GDM1 (cell line): ENCODE data around the gene ZNF579.
"Not testable (repeated sequence)": the region's sequence is repeated elsewhere in the genome, so short reads cannot be mapped to it uniquely, and the experiment has no call there.

Experiments
- DNase-seq: peaks from one replicate; lab custom pipeline; 2025; lab: John Stamatoyannopoulos, UW

Gene ZNF579

DNA sequence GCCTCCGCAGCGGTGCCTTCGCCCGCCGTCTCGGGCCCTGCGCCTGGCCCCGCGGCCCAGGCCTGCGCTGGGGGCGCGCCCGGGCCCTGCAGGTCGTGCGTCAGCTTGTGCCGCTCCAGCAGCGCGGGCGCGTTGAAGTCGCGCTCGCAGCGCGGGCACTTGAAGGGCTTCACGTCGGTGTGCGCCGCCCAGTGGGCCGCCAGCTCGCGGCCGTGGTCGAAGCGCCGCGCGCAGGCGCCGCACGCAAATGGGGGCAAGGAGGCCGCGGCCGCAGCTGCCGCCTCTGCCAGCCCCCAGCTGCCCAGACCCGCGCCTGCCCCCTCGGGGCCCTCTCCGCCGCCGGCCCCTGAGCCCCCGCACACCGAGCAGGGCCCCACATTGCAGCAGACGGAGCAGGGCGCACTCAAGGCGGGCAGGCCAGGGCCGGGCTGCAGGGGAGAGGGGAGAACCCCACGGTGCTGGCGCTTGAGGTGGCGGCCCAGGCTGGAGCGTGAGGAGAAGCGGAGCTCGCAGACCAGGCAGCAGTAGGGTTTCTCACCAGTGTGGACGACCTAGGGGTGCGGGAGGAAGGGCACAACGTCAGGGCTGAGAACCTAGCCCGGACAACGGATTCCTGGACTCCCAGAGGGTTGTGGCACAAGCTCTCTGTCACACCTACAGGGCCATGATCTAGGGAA is 12.6 kb upstream of the ZNF579 start:
- no peak for DNase-seq

DNA sequence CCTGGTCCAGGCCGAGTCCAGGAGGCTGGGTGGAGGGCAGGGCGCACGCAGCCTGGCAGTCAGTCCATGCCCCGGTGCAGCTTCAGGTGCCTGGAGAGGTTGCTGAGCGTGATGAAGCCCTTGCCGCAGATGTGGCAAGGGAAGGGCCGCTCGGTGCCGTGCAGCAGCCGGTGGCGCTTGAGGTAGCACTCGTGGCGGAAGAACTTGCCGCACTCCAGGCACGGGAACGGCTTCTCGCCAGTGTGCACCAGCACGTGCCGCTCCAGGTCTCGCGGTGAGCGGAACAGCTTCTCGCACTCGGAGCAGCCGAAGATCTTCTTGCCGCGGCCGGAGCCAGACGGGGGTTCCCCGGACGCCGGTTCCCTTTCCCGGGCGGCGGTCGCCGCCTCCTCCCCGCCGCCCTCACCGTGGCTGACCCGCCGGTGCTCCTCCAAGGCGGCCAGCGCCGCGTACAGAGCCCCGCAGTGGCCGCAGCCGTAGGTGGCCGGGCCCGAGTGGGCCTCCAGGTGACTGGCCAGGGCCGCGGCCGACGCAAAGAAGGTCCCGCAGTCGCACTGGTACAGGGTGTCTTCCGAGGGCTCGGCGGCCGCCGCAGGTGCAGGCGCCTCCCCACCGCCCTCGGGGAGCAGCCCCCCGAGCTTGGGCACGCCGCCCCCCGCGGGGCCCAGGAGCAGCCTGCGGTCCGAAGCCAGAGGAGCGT is 11.9 kb upstream of the ZNF579 start:
- DNase-seq, result no peak

DNA sequence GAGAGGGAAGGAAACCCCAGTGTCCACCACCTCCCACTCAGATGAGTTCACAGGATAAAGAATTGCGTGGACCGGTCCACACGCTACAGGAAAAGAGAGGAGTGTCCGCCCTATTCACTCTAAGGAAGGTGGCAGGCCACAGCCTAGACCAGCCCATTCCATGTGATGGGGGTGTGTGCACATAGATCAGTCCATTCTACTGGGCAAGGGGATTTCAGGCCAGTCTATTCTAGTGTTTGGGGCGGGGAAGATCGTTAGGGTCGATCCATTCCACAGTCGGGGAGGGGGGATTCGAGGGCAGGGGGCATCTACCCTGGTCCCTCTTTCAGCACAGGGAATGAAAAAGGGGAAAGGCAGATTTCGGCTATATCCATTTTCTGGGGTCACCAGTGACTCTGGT is 10.9 kb upstream of the ZNF579 start:
- no peak for DNase-seq

DNA sequence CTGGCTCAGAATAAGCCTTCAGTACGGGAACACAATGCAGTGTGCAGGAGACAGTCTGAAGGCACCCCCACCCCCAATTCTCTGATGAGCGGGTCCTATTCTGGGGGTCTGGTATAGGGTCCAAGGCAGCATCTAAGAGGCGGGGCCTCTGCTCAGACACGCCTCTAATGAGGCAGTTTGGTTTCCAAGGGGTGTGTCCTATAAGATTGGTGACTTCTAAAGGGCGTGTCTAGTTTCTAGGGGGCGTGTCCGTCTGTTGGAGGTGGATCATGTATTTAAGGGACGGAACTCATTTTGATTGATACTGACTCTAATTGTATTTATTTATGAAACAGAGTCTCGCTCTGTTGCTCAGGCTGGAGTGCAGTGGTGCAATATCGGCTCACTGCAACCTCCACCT is 10.0 kb upstream of the ZNF579 start:
- no peak for DNase-seq

DNA sequence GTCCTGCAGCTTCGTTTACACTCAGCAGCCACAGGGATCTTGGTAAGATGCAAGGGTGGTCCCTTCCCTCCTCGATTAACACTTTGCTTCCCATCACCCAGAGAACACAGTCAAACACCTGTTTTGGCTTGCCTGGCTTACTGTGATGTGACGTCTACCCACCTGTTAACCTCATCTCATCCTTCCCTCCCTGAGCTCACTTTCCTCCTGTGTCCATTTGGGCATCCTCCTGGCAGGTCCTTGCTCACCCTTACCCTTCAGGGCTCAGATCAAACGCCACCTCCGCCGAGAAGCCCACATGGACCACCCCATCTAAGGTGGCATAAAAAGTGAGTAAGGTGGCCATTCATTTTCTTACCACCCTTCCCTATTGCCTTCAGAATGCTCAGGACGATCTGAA is 9.5 kb upstream of the ZNF579 start:
- no peak for DNase-seq

- DNase-seq, result no peak
These were observed 8.1 kb upstream of the ZNF579 start for GRCh38 chr19:55588738-55589137.

DNA sequence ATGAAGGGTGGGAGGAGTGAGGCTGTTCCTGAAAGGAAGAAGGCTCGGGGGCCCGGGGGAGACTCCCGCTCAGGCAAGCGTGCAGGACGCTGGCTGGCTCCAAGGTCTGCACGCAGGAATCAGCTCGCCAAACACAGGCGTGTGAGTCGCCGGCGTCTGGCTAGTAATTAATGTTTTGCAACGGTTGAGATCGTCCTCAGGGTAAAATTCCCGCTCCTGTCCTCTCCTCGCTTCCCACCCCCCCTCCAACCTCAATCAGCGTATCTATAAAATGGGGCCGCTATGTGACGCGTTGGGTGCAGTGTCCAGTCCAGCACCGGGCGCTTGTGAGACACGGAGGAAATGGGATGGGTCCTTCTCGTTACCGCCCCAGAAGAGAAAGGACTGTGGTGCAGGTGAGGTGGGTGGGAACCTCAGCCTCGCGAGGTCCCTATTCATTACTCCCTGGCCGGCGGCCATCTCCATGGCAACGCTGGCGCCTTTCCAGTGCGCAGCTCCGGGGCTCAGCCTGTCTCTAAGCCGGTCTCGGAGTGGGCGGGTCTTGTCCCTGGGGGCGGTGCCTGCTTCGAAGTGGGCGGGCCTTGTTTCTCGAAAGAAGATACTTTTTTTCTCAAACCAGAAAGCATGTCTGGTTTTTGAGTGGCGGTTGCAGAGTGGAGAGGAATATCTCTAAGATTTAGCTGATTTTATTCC is 6.5 kb upstream of the ZNF579 start:
- DNase-seq, result peak; percentile 80

DNA sequence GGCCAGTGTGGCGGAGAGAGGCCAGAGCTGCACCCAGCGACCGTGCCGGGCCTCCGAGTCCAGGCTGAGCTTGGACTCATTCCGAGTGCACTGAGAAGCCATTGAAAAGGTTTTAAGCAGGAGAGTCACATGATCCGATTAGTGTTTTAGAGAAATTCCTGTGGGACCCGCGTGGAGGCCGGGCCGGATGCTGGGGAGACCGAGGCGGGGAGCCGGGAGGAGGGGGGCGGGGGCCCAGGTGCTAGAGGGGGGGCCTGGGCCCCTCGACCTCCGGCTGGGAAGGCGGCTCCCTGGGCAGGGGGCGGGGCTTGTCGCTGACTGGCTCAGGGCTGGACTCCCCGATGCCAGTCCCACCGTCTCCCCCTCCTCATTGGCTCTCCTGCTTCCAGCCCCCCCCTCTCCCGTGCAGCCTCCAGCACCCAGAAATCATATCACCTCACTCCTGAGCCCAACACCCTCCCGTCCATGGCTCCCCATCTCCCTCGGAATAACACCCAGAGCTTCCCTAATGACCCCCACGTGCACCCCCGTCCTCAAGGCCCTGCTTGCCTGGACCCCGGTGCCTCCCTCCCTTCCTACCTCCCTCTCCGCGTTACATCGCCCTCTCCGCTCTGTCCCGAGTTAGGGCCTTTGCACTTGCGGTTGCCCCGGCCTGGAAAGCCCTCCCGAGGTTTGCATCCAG is 5.2 kb upstream of the ZNF579 start:
- DNase-seq, result no peak

DNA sequence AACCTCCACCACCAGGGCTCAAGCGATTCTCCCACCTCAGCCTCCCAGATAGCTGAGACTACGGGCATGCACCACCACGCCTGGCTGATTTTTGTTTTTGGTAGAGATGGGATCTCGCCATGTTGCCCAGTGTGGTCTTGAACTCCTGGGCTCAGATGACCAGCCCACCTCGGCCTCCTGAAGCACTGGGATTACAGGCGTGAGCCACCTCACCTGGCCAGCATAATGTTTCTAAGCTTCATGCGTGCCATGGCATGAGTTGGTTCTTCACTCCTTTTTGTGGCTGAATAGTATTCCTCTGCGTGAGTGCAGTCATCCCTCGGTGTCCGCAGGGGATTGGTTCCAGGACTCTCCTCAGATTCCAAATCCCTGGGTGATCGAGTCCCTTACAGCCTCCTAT is 4.2 kb upstream of the ZNF579 start:
- no peak for DNase-seq

GRCh38 chr19:55583897-55584296 is 3.2 kb upstream of the ZNF579 start:
- not testable (repeated sequence) for DNase-seq

DNA sequence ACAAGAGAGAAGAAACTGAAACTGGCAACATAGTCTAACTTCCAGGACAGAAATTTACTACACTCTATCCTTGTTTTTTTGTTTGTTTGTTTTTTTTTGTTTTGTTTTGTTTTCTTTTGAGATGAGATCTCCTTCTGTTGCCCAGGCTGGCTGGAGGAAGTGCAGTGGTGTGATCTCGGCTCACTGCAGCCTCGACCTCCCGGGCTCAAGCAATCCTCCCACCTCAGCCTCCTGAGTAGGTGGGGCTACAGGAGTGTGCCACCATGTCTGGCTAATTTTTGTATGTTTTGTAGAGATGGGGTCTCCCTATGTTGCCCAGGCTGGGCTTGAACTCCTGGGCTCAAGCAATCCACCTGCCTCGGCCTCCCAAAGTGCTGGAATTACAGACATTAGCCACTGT is 1.6 kb upstream of the ZNF579 start:
- not testable (repeated sequence) for DNase-seq

DNA sequence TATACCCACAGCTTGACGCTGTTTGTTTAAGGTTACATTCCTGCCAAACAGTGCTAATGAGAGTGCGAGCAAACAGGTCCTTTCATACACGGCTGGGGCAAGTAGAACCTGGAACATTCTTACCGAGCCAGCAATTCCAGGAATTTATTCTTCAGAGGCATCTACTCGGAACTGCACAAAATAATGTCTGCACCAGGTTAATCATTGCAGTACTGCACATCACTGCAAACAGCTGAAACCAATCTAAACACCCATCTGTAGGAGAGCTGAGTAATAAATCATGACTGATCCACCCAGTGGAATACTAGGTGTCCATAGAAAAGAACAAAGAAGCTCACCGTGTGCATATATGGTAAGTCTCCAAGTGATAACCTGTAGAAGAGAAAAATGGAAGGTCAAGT is 1.2 kb upstream of the ZNF579 start:
- no peak for DNase-seq

GRCh38 chr19:55581145-55581822 is 636 bp upstream of the ZNF579 start:
- no peak for DNase-seq

DNA sequence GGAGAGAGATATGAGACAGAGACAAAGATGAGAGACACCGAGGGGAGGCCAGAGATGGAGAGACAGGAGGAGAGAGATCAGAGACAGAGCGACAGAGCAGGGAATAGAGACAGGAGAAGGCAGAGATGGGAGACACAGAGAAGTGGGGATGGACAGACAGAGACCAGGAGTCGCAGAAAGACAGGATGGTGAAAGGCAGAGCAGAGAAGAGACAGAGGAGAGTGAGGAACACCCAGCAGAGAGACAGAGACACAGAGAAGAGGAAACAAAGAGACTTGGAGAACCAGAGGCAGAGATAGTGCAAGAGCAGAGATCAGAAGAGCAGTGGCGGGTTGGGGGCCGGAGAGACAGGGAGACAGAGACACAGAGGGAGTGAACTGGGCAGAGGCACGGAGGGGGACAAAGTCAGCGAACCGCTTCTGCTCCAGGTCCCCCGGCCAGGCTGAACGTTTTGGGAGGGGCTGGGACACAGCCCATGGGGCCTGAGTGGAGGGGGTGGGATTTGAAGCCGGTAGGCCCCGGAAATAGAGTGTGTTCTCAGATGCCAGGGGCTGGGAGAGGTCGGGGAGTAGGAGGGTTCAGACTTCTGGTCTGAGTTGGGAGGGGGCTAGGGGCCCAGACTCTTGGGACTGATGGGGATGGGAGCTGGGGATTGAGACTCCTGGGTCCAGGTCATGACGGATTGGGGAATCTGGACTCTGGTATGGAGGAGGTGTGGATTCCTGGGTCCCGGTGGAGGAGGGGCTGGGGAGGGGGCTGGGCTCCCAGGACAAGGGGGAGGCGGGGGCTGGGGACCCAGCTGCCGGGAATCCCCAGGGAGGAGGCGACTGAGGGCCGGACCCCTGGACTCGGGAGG is 654 bp downstream of the ZNF579 start:
- DNase-seq, result no peak

GRCh38 chr19:55578761-55579747 is 1.6 kb downstream of the ZNF579 start:
- no peak for DNase-seq

- no peak for DNase-seq
These were observed 2.5 kb downstream of the ZNF579 start for GRCh38 chr19:55578031-55578760.

DNA sequence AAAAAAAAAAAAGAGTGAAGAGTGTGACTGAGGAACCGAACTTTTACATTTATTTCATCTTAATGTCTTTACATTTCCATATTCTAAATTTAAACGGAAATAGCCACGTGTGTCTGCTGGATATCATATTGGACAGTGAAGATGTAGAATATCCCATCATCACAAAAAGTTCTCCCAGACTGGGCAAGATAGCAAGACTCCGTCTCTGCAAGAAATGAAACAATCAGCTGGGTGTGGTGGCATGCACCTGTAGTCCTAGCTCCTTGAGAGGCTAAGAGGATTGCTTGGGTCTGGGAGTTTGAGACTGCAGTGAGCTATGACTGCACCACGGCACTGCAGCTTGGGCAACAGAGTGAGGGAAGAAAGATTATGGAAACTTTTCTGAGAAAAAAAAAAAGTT is 3.9 kb downstream of the ZNF579 start:
- no peak for DNase-seq

DNA sequence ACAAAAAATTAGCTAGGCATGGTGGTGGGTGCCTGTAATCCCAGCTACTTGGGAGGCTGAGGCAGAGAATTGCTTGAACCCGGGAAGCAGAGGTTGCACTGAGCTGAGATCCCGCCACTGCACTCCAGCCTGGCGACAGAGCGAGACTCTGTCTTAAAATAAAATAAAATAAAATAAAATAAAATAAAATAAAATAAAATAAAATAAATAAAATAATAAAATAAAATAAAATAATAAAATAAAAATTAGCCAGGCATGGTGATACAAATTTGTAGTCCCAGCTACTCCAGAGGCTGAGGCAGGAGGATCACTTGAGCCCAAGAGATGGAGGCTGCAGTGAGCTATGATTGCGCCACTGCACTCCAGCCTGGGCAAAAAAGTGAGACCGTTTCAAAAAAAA is 6.7 kb downstream of the ZNF579 start:
- not testable (repeated sequence) for DNase-seq

DNA sequence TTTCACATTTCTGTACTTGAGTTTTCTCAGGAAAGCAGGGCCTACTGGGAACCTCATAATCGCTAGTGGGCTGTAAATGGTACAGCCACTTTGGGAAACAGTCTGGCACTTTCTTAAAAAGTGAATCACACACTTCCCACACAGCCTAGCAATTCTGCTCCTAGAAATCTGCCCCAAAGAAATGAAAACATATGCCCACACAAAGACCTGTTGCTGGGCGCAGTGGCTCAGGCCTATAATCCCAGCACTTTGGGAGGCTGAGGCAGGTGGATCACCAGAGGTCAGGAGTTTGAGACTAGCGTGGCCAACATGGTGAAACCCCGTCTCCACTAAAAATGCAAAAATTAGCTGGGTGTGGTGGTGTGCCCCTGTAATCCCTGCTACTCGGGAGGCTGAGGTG is 11.2 kb downstream of the ZNF579 start:
- DNase-seq, result not testable (repeated sequence)
